Neural cell (in vitro differentiated cells): ENCODE measurements around the gene GVQW3.

Source experiments
- EP300 ChIP-seq: fragments of 450-650 bp; conservative IDR thresholded peaks from 2 replicates; pipeline ENCODE4 v1.6.1; 2014; ENCODE audit warnings: antibody characterized with exemption, mild to moderate bottlenecking, moderate library complexity; ENCODE audit not compliant: poor library complexity, severe bottlenecking
- EZH2 ChIP-seq: fragments of 200-600, 300-800 bp; shearing (Covaris generic), sonication (generic); IDR thresholded peaks from 2 replicates; pipeline ENCODE4 v1.6.1; 2014; ENCODE audit warnings: antibody characterized with exemption, low read length, borderline replicate concordance, mild to moderate bottlenecking; ENCODE audit not compliant: insufficient read depth, poor library complexity, severe bottlenecking
- POLR2AphosphoS5 ChIP-seq: IDR thresholded peaks from 2 replicates; pipeline ENCODE4 v1.6.1; 2012
- RAD21 ChIP-seq: fragments of 450-650 bp; conservative IDR thresholded peaks from 2 replicates; pipeline ENCODE4 v1.6.1; 2014; ENCODE audit warnings: antibody characterized with exemption, mild to moderate bottlenecking, moderate library complexity
- TAF1 ChIP-seq: IDR thresholded peaks from 2 replicates; pipeline ENCODE4 v1.6.1; 2012; ENCODE audit warnings: low read depth
- TF ChIP-seq, protein P1 (sequence below): fragments of 450-650 bp; IDR thresholded peaks from 2 replicates; pipeline ENCODE4 v1.5.1; 2014; ENCODE audit warnings: antibody characterized with exemption, mild to moderate bottlenecking, moderate library complexity; ENCODE audit not compliant: poor library complexity, severe bottlenecking
- TF ChIP-seq, protein P2 (sequence below): IDR thresholded peaks from 2 replicates; pipeline ENCODE4 v1.6.1; 2012; ENCODE audit warnings: borderline replicate concordance

DNA sequence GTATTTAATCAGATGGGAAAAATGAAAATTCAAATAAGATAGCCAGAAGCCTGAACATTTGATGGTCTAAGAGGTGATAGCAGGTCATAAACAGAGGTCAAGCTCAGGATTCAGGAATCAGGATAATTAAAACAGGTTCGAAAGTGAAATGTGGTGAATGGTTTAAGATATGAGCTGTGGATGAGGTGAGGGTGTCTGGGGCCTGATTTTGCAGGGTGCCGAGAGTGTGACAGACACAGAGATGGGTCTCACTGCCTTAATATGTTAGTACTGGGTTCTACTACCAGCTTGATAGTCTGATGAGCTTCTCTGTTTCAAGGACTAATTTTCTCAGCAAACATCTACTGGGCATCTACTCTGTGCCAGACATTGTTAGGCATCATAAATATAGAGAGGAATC is 43.8 kb downstream of the GVQW3 start:
- no peak for TF ChIP-seq RAD21
- TF ChIP-seq TAF1 = no peak
- no peak for TF ChIP-seq EP300
- no peak for TF ChIP-seq POLR2AphosphoS5
- TF ChIP-seq, protein P1, sequence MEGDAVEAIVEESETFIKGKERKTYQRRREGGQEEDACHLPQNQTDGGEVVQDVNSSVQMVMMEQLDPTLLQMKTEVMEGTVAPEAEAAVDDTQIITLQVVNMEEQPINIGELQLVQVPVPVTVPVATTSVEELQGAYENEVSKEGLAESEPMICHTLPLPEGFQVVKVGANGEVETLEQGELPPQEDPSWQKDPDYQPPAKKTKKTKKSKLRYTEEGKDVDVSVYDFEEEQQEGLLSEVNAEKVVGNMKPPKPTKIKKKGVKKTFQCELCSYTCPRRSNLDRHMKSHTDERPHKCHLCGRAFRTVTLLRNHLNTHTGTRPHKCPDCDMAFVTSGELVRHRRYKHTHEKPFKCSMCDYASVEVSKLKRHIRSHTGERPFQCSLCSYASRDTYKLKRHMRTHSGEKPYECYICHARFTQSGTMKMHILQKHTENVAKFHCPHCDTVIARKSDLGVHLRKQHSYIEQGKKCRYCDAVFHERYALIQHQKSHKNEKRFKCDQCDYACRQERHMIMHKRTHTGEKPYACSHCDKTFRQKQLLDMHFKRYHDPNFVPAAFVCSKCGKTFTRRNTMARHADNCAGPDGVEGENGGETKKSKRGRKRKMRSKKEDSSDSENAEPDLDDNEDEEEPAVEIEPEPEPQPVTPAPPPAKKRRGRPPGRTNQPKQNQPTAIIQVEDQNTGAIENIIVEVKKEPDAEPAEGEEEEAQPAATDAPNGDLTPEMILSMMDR = no peak
- TF ChIP-seq, protein P2, sequence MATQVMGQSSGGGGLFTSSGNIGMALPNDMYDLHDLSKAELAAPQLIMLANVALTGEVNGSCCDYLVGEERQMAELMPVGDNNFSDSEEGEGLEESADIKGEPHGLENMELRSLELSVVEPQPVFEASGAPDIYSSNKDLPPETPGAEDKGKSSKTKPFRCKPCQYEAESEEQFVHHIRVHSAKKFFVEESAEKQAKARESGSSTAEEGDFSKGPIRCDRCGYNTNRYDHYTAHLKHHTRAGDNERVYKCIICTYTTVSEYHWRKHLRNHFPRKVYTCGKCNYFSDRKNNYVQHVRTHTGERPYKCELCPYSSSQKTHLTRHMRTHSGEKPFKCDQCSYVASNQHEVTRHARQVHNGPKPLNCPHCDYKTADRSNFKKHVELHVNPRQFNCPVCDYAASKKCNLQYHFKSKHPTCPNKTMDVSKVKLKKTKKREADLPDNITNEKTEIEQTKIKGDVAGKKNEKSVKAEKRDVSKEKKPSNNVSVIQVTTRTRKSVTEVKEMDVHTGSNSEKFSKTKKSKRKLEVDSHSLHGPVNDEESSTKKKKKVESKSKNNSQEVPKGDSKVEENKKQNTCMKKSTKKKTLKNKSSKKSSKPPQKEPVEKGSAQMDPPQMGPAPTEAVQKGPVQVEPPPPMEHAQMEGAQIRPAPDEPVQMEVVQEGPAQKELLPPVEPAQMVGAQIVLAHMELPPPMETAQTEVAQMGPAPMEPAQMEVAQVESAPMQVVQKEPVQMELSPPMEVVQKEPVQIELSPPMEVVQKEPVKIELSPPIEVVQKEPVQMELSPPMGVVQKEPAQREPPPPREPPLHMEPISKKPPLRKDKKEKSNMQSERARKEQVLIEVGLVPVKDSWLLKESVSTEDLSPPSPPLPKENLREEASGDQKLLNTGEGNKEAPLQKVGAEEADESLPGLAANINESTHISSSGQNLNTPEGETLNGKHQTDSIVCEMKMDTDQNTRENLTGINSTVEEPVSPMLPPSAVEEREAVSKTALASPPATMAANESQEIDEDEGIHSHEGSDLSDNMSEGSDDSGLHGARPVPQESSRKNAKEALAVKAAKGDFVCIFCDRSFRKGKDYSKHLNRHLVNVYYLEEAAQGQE = no peak
- no peak for TF ChIP-seq EZH2
